Right renal cortex interstitium (tissue), 3 donors: ENCODE measurements around the gene SFXN4. TPM values are rescaled to one million over a fixed set of nuclear protein-coding genes. Genes with fewer than 3 reads are reported as not detected.
"Not testable (repeated sequence)": the region's sequence is repeated elsewhere in the genome, so short reads cannot be mapped to it uniquely, and the experiment has no call there.

Experiments used
- DNase-seq, 3 donors: peaks; one replicate each; pipeline ENCODE4 v3.0.0-alpha.2; 2013; ENCODE audit warnings: low read depth in 3 of 3, low spot score in 2 of 3
- polyA plus RNA-seq, 3 donors: library from polyadenylated mRNA; unstranded; fragments of 120-200 nt; gene quantifications; one replicate each; pipeline ENCODE4 v1.2.1, GENCODE V29; 2013; ENCODE audit not compliant: insufficient read length in 3 of 3

SFXN4 gene
- polyA plus RNA-seq, 3 donors = 24.2 to 32.0 (median 31.6) TPM

DNA sequence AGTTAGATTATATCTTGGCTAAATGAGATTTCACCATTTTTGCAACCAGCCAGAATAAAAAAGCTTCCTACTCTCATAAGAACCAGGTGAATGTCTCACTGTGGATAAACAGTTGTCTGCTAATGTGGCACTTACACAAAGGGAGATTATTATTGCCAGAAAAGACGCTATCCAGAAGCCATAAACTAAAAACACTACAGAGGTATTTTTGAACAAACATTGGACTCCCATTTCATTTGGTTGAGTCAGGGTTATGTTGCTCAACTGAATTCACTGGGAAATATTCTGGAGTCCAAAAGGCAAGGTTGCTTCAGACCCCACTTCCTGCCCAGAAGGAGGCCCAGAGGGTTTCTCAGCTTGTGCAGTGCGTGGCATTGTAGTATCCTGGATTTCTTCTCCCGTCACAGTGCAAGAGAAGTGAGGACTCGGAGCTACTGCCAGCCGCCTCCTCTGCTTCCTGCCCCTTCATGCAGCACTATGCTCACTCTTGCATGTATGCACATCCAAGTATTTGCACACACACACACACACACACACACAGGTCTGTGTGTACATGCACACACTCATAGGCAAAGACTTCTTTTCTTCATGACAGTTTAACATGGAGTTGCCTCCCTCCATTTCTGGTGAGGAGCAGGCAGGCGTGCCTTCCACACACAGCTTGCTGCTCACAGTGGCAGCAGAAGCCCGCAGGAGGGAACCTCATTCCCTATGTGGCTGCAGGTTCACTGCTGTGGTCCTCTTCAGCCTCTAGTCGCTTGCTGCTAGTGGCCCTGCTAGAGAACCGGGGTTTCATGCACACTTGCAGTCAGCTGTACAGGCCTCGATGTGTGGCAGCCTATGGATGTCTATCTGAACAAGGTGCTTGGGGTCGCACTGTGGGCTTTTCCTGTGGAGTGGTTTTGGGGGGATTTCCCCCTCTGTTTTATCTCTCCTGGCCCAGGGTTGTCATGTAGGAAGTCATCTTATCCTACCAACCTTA lies 51.5 kb downstream of the SFXN4 start:
- no peak for DNase-seq

DNA sequence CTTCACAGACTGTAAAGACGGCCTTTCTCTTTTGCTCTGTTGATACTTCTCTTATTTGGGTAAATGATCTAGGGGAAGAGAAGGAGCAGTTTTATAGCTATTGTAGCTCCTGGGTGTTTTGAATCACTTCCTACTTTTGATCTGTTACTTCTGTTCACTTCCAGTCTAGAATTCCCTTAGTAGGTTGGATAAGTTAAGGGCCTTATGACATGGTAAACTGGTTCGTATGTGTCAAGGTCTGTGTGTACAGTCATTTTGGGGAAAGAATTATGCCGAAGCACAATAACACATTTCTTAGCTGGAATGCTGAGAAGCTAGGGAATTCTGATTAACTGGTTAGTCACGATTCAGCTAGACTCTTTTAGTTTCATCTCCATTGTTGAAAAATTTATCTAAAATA lies 53.5 kb downstream of the SFXN4 start:
- no peak for DNase-seq

DNA sequence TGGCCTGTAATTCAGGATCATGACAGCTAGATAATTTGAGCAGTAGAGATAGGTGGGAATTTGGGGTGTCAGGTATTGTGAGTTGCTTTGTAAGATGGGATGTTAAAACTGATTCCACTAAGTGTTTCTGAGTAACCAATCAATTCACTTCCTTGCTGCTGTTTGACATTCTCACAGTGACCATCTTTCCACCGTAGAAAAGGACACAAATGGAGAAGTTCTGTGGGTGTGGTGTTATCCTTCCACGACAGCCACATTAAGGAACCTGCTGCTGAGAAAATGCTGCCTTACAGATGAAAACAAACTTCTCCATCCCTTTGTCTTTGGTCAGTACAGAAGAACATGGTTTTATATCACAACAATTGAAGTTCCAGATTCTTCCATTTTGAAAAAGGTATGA lies 57.7 kb downstream of the SFXN4 start:
- not testable (repeated sequence) for DNase-seq

DNA sequence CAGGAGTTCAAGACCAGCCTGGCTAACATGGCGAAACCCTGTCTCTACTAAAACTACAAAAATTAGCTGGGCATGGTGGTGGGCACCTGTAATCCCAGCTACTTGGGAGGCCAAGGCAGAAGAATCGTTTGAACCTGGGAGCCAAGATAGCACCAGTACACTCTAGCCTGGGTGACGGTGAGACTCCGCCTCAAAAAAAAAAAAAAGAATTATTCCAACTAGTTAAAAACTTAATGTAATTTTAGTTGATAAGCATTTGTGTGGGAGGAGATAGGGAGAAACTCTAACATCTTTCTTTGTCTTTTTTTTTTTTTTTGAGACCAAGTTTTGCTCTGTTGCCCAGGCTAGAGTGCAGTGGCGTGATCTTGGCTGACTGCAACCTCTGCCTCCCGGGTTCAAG lies 58.4 kb downstream of the SFXN4 start:
- DNase-seq = not testable (repeated sequence)

DNA sequence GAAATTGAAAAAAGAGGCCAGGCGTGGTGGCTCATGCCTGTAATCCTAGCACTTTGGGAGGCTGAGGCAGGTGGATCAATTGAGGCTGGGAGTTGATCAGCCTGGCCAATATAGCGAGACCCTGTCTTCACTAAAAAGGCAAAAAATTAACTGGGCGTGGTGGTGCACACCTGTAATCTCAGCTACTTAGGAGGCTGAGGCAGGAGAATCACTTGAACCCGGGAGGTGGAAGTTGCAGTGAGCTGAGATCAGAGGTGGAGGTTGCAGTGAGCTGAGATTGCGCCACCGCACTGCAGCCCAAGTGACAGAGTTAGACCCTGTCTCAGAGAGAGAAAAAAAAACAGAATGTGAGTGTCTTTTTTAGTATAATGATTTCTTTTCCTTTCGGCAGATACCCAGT lies 59.6 kb downstream of the SFXN4 start:
- not testable (repeated sequence) for DNase-seq

DNA sequence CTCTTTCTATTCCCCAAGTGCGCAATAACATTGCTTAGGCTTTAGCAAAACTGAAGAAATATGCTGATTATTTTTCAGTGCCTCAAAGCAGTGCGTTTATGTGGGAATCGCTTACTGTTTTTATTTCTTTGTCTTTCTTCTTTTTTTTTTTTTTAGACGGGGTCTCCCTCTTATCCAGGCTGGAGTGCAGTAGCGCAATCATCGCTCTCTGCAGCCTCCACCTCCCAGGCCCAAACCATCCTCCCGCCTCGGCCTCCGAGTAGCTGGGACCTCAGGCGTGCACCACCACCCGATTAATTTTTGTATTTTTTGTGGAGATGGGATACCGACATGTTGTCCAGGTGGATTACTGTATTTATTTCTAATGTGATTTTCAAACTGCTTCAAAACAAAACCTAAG lies 60.4 kb downstream of the SFXN4 start:
- DNase-seq = no peak

DNA sequence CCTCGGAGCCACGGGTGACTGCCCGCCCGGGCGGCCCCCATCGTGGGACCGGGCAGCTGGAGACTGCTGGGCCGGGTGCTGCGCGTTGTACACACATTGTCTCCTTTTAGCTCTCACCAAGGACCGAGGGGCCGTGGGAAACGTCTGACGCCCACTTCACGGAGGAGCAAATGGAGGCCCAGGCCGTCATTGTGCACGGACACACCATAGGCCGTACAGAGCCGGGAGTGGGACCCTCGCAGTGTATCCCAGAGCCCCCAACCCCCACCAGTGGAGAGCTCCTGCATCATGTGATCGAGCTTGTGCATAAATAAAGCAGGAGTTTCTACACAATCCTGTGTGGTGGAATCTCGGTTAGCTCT lies 60.9 kb downstream of the SFXN4 start:
- no peak for DNase-seq

DNA sequence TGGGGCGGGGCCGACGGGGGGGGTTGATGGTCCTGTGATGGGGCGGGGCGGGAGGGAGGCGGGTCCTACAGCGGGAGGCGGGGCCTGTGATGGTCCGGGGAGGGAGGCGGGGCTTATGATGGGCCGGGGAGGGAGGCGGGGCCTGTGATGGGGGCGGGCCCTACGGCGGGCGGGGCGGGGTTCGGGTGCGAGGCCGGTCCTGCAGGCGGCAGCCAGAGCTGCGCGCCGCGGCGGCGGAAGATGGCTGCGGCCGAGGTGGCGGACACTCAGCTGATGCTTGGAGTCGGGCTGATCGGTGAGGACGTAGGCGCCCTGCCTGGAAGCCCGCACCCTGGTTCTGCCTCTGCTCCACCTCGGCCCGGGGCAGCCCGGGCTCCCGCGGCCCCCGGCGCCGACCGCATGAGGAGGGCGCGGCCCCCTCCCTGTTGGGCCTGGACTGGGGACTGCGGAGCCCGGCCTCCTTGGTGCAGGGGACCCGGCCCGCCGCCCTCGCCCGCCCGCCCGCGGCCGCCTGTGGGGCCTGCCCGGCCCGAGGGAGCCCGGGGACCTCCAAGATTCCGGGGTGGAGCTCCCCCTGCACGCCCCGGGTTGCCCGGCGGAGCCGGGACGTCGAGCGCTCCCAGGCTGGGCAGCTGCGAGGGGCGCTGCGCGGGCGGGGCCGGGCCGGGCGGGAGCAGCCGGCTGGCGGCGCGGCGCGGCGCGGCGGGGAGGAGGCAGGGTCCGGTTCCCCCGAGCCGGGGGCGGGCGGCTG lies 61.4 kb downstream of the SFXN4 start, which contains the start of gene DENND10:
Gene DENND10 (plus strand): TSS at position 211 of the 751 bp plus-strand sequence. CDS start 30 bp downstream, at position 241.
- DNase-seq = peak in 2 of 3 donors; percentile 56 to 59

DNA sequence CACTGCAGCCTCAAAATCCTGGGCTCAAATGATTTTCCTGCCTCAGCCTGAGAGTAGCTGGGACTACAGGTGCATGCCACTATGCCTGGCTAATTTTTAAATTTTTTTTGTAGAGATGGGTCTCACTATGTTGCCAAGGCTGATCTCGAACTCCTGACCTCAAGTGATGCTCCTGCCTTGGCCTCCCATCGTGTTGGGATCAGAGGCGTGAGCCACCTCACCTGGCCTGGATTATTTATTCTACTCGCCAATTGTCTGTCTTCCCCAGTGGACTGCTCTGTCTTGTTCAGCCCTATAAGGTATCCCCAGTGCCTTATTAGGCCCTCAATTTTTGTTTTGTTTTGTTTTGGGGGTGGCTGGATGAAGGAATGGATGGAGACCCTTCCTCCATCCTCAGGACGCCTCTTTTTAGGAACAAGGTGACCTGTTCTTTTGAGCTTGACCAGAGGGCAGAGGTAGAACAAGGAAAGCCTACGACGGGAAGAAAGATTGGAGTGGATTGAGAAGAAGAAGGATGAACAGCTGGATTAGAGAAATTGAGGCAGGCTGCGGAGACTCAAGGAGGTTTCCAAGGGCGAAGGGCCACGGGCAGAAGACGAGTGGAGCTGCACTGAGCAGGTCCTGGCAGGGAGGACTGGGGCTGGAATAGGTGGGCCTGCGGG lies 62.1 kb downstream of the SFXN4 start:
- DNase-seq = no peak

DNA sequence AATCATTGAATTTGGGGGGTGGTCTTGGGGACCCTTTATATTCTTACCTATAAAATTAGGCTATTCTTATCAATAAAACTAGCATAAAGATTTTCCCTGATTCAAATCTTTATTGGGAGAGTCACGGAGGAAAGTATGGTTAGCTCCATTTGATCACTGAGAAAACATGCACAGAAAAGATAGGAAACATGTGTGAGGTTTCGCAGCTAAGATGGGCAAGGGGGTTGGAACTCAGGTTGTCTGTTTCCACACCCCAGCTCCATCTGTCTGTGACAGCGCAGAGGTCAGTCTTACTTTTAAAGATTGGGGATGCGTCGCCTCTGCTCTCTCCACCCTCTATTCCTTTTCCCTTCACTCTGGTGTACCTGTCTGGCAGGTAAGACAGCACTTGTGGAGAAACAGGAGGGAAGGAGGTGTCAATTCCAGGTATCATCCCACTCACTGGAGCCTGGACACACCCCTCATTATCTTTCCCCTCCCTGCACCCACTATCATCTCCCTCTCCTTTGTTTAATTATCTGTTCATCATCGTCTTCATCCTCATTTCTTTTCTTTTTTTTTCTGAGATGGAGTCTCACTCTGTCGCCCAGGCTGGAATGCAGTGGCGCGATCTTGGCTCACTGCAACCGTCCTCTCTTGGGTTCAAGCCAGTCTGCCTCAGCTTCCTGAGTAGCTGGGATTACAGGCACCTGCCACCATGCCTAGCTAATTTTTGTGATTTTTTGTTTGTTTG lies 64.0 kb downstream of the SFXN4 start:
- DNase-seq = no peak

DNA sequence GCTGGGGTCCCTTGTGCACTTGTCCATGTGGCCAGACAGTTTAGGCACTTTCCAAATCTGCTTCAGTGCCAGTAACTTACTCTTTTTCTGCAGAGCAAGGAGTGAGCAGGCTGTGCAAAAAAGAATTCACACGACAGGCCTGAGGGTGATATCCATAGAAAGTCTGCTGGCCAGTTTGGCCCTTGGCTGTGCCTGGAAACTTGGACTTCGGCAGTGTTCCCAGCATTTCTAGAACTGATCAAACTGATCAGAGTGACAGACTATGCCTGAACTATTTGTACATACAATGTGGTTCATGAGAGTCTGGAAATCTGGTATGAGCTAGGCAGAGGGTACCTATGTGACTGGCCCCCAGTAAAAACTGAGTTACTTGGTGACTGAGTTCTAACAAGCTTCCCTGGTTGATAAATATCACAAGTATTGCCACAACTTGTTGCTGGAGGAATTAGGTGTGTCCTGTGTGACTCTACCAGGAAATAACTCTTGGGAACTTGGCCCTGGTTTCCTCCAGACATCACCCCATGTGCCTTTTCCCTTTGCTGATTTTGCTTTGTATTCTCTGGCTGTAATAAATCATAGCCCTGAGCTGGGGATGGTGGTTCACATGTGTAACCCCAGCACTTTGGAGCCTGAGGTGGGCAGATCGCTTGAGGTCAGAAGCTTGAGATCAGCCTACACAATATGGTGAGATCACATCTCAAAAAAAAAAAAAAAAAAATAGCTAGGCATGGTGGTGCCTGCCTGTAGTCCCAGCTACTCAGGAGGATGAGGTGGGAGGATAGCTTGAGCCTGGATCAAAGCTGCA lies 64.9 kb downstream of the SFXN4 start:
- no peak for DNase-seq

DNA sequence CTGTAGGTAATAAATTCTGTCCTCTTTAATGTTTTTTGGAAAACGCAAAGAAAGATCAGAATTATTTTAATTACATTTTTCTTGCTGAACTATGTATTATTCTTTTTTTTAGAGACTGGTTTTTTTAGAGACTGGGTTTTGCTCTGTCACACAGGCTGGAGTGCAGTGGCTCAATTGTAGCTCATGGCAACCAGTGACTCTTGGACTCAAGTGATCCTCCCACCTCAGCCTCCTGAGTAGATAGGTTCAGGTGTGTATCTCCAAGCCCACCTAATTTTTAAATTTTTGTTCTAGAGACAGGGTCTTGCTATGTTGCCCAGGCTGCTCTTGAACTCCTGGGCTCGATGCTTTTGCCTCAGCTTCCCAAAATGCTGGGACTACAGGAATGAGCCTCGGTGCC lies 66.9 kb downstream of the SFXN4 start:
- no peak for DNase-seq

DNA sequence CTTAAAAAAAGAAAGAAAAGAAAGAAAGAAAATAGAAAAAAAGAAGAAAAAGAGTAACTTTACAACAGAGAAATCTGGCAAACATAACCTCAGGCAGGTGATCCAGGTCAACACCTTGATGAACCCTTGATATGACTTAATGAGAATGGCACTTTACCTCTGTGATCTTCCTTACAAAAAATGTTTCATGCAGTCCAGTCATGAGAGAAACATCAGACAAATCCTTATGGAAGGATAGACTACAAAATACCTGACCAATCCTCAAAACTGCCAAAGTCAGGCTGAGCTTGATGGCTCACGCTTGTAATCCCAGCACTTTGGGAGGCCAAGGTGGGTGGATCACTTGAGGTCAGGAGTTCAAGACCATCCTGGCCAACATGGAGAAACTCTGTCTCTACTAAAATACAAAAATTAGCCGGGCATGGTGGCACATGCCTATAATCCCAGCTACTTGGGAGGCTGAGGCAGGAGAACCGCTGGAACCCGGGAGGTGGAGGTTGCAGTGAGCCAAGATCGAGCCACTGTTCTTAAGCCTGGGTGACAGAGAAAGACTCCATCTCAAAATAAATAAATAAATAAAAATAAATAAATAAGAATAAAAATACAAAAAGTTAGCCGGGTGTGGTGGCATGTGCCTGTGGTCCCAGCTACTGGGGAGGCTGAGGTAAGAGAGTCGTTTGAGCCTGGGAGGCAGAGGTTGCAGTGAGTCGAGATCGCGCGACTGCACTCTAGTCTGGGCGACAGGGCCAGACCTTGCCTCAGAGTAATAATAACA lies 68.7 kb downstream of the SFXN4 start:
- not testable (repeated sequence) for DNase-seq

DNA sequence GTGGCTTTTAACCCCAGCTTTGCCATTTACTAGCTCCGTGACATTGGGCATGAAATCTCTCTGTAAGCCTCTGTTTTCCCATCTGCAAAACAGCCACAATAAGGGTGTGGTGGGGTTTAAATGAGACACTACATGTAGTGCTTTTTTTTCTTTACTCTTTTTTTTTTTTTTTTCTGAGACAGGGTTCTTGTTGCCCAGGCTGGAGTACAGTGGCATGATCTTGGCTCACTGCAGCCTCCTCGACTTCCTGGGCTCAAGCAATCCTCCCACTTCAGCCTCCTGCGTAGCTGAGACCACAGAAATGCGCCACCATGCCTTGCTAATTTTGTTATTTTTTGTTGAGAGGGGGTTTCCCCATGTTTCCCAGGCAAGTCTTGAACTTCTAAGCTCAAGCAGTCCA lies 69.9 kb downstream of the SFXN4 start:
- no peak for DNase-seq

DNA sequence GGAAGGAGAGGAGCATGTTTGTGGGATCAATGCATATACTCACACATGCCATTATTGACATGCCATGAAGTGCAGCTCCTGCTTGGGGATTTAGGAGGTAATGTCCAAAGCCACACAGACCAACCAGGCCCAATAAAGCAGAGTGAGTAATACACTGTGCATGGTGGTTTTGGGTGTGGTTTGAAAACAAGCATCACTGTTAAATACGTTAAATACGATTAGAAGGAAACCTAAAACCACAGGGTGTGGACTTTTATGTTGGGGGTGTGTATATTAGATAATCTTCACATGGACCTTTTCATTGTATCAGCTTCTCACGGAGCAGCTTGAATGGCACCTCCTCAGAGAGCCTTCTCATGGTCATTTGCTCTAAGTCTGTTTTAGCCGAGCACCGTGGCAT lies 74.5 kb downstream of the SFXN4 start:
- no peak for DNase-seq
